NCI-H1930 (cell line): ENCODE results near the gene CORO2B.
"Not testable (repeated sequence)": the region's sequence is repeated elsewhere in the genome, so short reads cannot be mapped to it uniquely, and the experiment has no call there.

Source experiments
- DNase-seq, 2 experiments: peaks; one replicate each; lab custom pipeline; 2025; lab: John Stamatoyannopoulos, UW

The CORO2B gene

DNA sequence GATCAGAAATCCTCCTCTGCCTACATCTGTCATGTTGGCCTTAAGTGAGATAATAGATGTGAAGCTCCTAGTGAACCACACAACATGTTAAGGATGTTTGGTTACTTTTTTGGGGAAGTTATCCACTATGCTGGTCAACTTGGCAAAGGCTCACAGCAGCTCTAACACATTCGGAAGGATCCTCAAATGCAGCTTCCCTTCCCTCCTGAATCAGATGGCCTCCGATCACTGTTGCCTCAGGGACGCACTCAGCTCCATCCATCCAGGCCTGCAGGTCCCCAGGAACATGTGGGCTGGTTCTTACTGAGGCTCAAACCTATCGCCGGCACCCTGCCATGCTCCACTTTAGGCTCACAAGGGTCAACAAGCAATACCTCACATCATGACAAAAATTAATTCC is 67.9 kb downstream of the CORO2B start:
- no peak for DNase-seq

DNA sequence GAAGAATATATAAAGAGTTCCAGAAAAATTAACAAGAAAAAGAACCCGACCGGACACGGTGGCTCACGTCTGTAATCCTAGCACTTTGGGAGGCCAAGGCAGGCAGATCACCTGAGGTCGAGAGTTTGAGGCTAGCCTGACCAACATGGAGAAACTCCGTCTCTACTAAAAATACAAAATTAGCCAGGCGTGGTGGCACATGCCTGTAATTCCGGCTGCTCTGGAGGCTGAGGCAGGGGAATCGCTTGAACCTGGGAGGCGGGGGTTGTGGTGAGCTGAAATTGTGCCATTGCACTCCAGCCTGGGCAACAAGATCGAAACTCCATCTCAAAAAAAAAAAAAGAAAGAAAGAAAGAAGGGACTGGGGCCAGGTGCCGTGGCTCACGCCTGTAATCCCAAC is 68.6 kb downstream of the CORO2B start:
- DNase-seq: not testable (repeated sequence)

DNA sequence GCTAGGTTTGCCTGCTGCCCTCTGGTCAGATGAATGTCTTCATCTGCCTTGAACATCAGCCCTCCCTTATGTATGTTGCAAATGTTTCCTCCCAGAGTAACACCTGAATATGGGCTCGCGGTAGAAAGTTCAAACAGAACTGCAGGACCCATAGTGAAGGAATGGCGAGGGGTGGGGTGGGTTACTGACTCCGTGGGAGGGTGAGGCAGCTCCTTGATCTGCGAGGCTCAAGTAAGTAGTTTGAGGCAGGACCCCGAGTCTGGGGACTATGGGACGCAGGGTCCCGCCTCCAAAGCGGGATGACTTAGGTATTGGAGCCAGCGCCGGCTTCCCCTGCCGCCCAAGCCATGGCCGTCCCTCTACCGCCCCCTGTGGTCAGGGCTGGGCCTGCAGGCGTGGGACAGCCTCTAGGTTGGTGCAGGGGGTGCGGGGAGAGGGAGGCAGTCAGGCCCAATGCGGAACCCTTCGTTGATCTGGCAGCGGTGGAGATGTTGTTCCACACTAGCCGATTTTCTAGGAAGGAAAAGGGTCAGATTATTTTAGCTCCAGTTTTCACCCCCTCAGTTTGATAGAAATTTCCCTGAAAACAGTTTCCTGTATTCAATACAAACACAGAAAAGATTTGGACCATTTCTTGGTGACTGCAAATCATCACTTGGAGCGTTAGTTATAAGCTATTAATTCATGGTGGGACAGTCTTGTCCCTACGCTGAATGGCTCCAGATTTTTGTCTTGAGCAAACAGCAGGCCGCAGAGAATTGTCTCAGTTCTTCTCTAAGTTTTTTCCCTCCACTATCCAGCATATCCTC is 72.3 kb downstream of the CORO2B start:
- no peak for DNase-seq

DNA sequence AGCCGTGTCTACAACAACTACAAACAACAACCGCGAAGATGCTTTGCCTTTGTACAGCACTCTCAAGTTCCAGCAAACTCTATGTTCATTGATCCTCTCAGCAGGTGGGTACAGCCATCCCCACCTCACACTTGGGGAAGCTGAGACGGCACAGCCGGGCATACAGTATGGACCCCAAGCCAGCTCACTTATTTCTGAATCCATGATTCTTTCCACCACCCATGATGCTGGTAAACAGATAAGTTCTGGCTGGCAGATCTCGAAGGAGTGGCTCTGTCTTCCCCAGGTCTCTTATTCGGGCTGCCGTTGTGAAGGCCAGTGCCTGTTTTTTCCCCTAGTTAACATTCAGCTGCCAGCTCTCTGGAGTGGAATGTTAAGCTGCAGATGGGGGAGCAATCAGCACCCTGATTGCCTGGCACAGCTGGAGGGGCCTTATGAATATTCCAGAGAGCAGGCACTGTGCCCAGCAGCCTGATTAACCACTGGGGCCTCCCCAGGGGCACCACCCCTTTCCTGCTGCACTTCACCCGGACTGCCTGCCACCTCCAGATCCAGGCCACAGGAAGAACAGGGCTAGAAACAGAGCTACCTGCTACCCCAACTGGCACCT is 73.2 kb downstream of the CORO2B start:
- DNase-seq: no peak

DNA sequence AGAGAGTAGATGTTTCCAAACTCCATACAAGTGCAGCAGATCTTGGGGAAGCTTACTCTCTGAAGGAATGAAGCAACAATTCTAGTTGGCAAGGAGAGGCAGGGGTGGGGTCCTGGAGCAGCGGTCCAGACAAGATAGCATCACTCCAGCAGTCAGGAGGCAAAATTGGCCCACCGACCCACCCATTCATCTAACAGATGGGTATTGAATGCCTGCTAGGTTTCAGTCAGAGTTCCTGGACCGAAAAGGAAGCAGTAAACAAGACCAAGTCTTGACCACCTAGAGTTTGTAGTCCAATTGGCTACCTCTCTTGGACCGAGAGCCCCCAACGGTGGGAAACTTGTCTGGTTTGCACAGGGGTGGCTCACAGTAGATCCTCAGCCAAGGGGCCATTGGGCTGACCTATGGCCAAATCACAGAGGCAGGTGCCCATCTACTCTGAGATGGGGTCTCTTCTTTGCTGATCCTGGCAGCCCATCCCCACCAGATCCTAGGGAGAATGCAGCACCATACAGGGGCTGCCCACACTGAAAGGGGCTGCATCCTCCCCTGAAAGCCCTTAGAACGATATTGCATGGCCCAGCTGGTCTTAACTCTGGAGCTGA is 74.3 kb downstream of the CORO2B start:
- no peak for DNase-seq

DNA sequence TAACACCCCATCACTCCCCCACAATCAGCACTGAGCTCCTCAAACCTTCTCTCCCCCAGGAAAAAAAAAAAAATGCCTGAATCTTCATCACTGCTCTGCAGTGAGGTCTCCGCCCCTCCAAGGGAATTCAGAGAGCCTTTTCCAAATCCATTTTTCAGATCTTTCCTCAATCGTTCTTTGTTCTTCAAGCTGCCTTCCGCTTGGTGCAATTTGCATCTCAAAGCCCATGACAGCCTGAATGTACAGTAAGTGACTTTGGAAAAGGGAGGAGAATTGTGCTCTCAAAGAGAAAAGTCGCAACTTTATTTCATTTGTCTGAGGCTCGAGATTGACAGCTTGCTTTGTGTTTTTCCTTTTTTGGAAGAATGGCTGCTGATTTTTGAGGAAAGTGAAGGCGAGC is 75.0 kb downstream of the CORO2B start:
- no peak for DNase-seq

DNA sequence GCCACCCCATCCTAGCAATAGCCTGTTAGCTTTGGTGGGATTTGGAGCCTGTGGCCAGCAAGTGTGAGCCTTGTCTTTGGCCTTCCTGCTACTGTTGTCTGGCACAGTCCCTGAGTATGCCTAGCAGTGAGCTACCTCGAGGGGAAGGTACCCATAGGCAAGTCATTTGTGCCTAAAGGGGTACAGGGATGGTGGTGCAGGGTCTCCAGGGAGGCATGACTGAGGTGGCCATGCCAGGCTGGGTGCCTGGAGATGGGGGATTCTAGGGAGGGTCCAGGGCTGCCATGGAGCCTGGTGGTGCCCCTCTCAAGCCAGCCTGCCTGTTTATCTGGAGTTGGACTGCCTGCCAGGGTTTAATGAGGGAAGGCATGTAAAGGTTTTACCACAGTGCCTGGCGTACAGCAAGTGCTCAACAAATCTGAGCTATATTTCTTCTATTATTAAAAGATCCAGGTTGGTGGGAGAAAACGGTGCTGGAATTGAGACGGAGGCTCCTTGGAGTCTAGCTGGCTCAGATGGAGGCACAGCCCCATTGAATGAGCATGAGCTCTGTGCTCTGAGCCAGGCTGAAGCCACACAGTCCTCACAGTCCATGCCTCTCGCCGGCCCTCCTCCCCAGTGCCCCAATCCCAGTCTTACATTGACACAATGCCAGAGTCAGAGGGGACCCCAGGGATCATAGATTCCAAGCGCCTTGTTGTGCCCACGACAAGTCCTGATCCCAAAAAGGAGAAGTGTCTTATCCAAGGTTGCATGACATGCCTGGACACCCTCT is 76.2 kb downstream of the CORO2B start:
- no peak for DNase-seq

DNA sequence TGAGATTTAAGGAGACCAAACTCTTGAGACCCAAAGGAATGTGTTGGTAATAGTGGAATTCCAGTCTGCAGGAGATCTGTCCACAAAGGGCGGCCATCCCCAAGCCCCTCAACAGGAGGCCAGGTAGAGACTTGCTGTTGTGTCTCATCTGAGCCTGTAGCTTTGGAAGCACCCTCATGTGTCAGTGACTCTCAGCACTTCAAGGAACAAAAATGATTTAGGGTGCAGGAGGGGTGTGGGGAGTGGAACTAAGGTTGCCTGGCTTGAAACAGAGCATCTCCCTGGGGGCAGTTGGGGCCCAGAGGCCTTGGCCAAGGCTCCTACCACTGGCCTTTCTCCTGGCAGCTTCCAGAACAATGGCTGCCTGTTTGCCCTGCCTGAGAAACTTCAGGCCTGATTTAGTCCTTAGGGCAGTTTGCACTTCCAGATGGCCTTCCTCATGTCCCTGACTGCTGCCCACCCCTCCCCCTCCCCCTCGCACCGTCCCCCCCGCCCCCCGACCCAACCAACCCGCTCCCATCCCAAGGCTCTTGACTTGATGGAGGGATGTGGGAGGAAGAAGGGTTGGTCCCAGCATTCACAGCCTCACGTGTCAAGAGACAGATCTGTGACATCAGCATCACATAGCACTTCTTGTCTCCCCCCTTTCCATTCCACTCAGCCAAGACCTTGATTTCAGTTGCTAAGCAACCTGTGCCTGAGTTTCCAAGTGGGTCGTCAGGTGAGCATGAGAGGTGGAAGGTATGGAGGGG is 77.1 kb downstream of the CORO2B start:
- DNase-seq: no peak

DNA sequence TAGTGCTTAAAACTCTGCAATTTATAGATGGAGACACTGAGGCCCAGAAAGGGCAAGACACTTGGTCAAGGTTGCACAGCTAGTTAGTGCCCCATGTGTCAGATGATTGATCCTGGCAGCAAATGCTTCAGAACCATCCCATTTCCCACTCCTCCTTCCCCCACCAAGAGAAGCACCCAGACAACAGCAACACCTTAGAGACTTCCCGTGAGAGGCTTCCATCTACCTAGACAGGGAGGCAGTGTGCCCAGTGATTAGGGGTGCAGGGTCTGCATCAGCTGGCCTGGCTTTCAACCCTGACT is 77.6 kb downstream of the CORO2B start:
- no peak for DNase-seq

DNA sequence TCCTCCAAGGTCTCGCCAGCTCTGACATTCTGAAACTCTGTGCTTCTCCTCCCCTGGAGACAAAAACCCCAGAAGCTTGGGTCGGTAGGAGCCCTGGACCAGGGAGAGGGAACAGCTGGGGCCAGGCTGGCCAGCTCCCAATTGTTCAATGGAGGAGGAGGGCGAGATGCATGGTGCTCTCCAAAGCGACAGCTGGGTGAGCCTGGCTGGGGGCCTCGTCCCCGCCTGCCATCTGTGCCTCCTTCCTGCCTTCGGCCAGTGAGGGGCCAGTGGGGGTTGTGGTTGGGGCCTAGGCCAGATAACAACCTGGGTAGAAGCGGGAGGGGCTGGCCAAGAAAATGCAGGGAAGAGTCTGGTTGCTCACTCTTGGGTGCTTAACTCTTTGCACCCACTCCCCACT is 79.4 kb downstream of the CORO2B start:
- DNase-seq: no peak

DNA sequence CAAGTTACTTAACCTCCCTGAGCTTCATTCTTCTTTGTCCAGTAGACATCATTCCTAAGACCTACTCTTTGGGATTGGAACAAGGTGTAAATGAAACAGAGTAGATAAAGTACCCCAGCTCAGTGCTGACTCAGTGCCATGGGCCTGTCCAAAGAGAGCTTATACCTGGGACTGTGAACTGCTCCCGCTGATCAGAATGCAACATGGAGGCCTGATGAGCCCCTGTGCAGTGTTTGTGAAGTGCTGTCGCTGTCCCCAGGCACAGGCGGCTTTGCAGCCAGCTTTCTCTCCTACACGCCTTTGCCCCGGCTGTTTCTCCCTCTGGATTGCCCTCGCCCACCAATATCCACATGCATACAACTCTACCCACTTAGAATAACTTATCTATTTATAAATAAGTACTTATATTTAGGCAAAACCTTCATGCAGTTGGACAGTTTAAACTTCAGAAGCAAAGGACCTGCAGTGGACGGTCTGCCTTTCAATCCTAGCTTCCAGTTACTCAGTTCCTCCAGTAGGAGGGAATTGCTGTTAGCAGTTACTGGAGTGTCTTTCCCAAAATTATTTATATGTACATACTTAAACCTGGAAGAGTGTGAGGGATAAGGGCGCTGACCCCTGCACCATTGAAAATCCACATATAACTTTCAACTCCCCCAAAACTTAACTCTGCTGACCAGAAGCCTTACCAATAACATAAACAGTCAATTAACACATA is 80.0 kb downstream of the CORO2B start:
- no peak for DNase-seq

DNA sequence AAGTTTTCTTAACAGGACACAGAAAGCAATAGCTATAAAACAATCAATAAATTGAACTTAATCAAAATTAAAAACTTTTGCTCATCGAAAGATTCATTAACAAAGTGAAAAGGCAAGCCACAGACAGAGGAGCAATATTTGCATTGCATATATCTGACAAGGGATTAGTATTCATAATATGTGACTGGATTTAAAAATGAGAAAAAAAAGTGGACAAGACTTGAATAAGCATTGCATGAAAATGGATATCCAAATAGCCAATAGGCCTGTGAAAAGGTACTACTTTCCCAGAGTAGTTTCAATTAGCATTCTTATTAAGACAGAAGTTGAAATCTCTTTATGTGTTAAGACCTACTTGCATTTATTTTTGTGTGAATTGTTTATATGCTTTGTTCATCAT is 84.7 kb downstream of the CORO2B start:
- DNase-seq: no peak

DNA sequence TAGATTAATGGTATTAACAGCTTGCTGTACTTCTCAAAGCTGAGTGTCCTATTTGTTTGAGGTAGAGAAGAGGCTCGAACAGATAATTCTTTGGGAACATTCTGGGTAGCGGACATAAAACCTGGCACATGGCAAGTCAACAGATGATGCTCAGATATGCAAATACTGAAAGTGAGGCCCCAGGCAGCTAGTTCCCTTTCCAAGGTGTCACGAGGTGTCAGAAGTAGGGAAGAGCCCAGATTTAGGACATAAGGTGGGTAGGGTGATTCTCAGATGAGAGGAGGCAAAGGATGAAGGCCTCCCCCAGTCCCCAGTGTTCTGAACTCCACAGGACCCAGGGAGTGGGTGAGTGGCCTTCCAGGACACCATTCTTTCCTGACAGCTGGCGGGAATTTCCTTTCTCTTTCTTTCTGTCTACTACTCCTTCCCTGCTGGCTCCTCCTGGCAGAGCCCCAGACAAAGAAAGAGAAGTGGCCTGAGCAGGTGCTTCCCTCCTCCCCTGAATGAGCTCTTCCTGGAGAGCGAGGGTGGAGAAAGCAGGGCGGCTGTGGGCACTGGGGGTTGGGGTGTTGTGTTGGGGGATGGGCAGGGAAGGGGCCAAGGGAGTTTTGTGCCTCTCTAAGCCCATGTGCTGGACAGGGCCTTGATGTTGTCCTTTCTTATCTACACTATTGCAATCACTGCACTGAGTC is 87.5 kb downstream of the CORO2B start:
- no peak for DNase-seq

DNA sequence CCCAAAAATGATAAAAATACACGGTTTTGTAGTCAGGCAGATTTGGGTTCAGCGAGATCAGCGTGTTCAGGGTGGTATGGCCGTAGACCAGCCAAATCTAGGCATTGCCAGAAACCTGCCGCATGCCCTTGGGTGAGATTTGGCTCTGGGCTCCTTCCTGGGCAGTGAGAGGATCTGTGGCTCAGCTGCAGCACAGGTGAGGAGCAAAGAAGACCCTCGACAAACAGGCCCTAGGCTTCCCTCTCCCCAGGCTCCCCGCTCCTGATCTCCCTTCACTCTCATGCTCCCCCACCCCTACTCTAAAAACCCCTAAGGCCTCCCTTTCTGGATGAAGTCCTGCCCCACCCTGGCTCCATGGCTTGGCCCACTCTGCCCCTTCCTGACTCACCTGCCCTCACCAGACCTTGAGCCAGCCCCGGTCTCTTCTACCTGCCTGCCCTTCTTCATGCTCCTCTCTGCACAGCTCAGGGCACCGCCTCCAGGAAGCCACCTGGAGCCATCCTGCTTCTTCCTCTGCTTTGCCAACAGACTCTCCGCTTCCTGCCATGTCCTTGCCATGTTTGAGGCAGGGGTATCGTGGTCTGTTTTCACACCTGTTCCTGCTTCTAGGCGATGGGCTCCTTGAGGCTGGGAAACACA is 88.1 kb downstream of the CORO2B start:
- DNase-seq: no peak

DNA sequence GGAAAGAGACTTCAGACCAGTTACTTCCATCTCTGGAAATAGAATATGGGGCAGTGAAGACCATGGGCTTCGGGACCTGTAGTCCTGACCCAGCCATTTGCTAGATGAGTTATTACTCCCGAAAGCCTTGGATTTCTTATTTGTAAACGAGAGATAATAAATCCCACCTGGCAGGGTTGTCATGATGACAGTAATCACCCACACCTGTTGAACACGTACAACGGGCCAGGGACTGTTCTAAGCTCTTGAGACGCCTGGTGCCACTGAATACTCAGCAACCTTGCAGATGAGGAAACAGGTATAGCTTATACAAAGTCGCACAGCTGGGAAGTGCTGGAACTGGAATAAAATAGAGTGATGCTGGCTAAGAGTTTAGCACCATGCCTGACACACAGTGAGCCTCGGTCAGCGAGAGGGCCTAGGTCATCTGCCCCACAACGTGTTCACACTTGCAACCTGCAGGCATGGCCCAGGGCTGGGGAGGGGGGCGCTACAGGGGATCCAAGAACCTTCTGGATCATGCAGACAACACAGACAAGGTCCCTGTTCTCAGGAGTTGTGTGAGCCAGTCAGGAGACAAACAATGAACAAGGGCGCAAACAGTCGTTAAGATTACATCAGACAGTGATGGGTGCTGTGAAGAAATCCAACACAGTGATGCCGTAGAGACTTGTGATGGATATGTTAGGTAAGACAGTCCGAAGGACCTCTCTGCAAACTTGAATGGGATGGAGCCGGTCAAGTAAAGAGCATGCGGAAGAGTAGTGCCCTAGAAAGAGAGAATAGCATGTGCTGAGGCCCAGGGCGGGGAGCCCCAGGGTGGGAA is 89.2 kb downstream of the CORO2B start:
- no peak for DNase-seq

DNA sequence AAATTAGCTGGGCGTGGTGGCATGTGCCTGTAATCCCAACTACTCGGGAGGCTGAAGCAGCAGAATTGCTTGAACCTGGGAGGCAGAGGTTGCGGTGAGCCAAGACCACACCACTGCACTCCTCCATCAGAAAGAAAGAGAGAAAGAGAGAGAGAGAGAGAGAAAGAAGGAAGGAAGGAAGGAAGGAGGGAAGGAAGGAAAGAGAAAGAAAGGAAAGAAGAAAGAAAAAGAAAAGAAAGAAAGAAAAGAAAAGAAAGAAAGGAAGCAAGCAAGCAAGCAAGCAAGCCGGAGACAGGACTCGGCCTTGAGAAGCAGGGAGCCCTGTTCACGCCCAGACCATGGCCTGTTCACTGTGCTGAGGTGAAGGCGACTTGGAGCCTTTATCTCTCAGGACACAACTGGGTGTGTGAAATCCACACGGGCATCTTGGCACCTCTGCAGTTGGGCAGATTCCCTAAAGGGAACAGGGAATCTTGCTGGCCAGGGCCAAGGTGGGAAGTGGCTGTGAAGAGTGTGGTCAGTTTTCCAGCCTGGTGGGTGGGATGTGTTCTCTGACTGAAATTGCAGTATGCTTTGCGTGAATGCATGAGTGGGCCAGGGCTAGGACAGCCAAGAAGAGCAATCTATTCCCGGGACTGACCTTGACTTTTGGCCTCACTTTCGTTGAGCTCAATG is 90.3 kb downstream of the CORO2B start:
- DNase-seq: no peak

DNA sequence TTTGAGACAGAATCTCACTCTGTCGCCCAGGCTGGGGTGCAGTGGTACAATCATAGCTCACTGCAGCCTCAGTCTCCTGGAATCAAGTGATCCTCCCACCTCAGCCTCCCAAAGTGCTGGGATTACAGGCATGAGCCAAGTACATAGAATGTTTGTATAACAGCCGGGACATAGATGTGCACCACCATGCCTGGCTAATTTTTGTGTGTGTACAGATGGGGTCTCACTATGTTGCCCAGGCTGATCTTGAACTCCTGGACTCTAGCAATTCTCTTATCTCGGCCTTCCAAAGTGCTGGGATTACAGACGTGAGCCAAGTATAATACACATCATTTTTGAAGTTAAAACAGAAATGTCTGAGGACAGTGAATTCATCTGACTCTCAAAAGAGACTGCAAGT is 93.5 kb downstream of the CORO2B start:
- DNase-seq: no peak

DNA sequence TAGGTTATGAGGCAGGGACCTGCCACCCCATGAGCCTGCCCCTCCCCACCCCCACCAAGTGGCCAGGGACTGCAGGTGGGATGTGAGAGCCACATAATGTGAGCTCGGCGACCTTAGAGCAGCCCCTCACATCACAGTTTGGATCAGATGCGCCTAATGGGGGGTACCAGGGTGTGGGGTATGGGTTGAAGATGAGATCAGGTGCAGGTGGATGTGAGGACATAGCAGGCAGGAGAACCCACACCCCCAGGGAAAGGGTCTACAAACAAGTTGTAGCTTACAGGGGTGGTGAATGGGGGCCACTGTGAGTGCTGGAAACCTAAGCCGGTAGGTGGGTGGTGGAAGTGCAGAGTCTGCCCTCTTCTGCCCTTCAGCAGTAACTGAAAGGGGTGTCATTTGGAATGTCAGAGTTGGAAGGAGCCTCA is 94.0 kb downstream of the CORO2B start:
- no peak for DNase-seq

DNA sequence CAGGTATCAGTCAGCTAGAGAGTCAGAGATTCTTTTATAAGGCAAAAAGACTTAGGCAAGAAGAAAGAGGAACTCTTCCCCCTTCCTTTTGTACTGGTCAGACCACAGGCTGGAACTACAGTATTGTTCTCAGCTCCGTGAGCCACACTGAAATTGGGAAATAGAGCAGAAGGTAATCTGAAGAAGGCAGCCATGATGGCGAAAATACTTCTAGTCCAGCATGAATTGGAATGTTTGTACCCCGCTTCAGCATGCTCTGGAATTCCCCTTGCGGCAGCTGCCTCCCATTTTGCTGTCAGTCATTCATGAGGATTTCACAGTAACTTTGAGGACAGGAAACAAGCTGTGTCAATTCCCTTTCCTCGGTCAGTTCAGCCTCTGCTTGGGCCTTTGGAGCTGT is 96.2 kb downstream of the CORO2B start:
- DNase-seq: no peak
